Stimulated activated CD4-positive, alpha-beta T cell treated with anti-CD3 and anti-CD28 coated beads, Interleukin-12 subunit alpha, Interleukin-12 subunit beta, amount 100 ng/mL, for 4 hours (primary cell): Measurements from ENCODE around the gene SLC24A4.
A peak's percentile ranks its signal among the peaks of the same experiment; 100 is the strongest.

Experiments
- DNase-seq: peaks from one replicate; pipeline ENCODE4 v3.0.0-alpha.2; 2020

SLC24A4 gene

DNA sequence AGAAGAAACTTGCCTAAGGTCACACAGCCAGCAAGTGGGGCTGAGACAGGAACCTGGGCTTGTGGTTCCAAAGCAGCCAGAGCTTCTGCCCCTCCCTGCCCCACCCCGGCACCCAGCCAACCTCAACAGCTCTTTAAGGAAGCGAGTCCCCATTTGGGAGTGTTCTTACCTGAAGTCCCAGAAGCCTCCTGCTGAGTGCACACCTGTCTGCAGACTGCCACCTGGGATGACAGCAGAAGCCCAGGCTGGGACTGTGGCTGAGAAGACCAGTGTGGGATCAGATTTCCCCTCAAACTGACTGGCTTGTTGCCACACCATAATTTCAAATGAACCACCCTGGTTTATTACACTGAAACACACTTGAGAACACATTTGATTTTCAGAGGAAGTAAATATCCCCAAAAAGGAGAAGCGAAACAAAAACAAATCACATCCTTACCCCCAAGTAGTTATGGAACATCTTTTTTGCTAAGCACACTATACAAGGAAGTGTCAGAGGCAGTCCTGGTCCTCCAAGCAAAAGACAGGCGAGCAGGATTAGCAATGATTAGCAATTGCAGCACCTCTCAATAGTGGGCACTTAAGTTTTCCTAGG lies 184.3 kb downstream of the SLC24A4 start:
- no peak for DNase-seq

DNA sequence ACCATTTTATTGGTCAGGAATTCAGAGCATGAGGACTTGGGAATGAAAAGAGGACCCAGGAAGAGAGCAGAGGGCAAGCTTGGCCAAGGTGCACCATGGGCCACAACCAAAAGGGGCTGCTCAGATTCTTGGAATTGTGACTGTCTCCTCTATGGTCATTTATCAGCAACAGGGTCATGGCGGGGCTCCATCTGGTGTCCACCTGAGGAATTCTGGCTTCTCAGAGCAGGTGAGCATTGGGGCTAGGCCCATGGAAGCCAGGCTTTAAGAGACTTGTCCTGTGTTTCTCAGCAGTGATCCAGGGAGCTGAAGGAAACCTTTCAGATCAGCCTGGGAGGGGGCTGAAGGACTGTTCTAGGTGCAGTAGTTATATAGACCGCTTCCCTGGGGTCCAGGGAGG lies 188.0 kb downstream of the SLC24A4 start:
- DNase-seq, result no peak

GRCh38 chr14:92511453-92512238 lies 188.7 kb downstream of the SLC24A4 start:
- no peak for DNase-seq

DNA sequence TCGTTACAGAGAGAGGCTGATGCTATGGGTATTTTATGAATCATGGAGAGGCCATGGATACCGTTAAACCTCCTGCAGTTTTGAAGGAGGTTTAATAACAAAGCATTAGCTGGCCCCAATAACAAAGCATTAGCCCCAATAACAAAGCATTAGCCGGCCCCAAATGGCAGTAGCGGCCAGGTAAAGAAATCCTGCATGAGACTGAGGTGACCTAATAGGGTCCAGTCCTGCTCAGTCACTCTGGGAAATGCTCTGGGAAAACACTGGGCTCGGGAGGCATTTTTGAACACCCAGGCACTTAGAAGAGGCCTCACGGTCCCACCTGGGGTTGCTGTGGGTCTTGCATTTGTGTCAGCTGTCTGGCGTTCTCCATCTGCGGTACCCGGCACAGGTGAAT lies 189.8 kb downstream of the SLC24A4 start:
- DNase-seq, result no peak

DNA sequence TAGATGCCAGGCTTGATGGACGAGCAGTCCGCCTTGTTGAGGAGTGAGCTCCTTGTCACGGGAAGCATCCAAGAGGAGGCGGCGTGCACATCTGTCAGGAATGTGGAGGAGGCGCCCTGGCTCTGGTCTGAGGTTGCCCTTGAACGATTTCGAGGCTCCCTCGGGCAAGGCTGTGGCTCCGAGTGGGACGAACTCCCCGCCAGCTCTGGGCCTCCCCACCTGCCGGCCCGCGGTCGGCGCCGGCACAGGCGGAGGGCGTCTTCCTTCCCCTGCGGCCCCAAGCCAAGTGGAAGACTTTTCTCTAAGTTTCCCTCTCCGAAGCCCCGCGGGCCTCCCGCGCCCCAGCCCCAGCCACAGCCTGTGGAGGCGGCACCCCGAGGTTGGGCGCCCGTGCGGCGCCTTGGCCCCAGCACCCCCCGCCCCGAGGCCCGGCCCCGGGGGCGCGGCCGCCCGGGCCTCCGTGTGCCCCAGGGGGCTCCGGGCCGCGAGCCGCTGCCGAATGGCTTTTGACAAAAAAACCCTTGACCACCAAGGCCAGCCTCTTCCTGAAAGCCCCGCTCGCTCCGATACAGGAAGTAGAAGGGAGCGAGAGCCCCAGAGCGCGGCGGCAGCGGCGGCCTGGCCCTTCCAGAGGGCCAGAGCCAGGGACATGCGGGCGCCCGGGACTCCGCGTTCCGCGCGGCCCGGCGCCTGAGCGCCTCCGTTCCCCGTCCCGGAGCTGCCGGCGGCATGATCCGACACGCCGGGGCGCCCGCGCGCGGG lies 190.4 kb downstream of the SLC24A4 start, which contains the start of gene RIN3:
TSS of gene RIN3 (plus strand) at position 578 of the 762 bp plus-strand sequence. CDS start at position 730, 152 bp downstream.
- DNase-seq, result peak; percentile 30

DNA sequence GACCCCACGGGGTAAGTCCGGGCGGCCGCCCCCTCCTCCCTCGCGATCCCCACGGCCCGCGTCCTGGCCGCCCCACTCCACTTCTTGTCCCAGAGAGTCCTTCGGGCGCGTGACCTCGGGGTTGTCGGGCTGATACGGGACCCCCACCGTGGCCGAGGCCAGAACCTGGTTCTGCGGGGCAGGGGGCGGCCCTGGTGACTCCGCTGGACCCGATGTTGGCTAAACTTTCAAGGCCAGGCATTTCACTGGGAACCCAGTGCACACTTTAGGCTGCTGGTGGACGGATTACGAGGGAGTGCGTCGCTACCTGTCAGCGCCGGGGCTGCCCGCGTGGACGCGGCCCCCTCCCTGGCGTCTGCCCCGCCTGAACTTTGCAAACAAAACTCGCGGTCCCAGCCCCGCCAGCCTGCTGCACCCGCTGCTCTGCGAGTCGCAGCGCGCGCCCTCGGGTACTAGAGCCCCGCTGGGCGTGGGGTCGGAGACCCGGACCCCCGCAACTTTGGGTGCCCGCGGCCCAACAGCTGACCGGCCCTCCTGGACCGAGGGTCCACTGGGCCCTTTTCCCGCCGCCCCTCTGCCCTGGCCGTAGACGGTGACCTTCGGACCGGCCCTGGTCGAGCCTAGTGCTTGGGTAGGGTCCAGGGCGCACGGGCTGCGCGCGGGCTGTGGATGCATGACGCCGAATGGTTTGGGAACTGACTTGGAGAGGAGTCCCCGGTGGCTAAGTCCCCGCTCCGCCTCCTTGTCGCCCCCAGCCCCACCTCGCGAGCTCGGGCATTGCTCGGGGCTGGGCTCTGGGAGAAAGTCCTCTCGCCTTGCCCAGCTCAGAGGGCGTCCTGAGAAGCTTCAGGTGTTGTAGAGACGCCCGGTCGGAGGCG lies 191.2 kb downstream of the SLC24A4 start:
- DNase-seq, result peak; percentile 33

DNA sequence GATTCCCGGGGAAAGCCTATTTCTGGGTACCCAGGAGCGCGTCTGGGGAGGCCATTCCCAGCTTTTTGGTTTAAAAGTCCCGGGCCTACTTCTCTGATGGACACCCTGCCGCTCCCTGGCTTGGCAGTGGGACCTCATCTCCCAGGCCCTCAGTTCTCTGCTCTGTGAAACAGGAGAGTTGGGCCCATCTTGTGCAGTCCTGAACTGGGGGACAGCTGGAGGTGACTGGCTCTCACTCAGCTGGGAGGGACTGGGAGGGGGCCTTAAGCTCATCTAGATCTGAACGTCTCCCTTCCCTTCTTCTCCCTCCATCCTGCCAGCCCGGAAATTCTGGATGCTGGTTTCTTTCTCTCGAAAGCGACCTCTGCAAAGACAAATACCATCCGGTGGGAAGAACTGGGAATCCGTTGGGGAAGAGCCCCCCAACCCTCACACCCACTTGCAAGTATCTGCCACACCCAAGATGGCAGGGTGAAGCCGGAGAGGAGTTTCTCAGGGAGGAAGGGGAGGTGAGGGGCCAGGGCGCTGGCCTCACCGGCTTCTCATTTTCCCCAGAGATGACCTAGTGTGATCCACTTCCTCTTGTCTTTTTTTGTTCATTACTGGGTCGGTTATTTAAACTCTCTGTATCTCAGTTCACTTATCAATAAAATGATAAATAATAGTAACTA lies 192.0 kb downstream of the SLC24A4 start:
- DNase-seq, result no peak

DNA sequence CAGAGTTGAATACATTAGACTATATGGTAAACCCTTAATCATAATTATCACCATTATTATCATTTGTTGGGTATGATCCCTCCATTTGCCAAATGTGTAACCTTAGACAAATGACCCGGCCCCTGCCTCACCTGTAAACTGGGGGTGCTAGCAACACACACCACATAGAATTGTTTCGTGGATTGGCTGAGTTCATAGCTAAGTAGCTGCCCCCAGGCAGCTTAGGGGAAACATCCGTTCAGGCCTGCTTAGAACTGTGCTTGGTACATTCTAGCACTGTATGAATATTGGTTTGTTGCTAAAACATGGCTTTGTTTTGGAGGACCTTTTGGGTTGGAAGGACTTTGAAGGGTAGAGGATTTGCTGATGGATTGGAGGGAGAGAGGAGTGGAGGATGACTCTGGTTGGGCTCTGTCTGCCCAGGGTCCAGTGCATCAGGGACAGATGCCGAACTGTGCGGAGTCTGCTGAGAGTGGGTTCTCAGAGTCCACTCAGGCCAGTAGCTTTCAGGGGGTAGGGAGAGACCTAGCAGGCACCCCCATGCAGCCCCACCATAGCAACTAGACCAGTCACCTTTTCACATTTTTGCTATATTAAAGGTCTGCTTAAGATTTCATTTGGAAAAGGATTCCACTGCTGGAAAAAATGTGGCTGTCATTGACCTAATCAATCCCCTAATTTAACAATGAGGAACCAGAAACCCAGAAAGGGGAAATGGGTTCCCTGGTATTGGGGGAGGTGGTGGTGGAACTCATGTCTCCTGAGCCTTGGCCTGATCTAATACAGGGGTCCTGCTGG lies 192.8 kb downstream of the SLC24A4 start:
- DNase-seq, result no peak

DNA sequence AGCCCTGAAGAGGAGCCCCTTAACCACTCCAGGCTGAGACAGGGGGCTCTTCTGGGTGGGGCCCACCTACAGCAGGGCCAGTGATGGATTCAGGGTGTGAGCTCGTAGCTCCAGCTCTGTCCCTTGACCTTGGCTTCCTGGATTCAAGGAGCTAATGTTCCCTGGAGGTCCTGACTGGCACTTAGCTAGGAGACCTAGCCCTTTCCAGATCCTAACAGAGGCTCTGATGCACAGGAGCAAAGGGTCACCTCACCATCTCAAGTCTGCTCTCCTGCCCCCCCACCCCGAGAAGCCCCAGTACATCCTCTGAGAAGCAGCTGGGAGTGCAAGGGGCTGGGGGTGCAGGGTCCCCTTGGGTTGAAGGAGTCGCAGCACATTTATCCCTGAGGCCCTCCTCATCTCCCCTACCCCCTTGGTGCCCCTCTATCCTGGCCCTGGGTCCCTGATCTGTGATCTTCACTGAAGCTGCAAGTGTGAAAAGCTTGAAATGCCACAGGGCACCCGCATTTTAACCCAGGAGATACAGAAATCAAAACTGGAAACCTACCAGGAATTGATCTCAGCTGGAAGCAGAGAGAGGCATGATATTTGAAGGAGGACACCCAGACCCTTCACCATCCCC lies 193.5 kb downstream of the SLC24A4 start:
- no peak for DNase-seq

DNA sequence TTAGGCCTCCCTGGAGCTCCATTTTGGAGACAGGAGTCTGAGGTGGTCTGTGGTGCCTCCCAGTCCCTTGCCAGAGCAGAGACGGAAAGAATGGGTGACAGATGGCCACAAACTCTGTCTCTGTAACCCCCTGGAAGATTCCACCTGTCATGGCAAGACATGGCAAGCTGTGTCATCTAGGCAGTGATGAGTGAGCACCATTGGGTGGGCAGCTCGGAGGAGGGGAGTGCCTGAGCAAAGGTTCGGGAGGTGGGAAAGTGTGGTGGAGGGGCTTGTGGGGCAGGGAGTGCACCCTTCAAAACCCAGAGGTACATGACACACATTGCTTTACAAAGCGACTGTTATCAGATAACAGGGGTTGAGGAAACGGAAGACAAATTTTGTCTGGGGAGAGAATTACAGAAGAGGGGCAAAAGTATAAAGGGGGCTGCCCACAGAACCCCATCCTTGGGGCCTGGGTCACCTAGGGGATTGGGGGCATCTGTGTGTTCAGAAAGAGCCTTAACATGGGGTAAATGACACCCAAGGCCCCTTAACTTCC lies 194.1 kb downstream of the SLC24A4 start:
- DNase-seq, result no peak

GRCh38 chr14:92517761-92518160 lies 194.8 kb downstream of the SLC24A4 start:
- DNase-seq, result no peak

DNA sequence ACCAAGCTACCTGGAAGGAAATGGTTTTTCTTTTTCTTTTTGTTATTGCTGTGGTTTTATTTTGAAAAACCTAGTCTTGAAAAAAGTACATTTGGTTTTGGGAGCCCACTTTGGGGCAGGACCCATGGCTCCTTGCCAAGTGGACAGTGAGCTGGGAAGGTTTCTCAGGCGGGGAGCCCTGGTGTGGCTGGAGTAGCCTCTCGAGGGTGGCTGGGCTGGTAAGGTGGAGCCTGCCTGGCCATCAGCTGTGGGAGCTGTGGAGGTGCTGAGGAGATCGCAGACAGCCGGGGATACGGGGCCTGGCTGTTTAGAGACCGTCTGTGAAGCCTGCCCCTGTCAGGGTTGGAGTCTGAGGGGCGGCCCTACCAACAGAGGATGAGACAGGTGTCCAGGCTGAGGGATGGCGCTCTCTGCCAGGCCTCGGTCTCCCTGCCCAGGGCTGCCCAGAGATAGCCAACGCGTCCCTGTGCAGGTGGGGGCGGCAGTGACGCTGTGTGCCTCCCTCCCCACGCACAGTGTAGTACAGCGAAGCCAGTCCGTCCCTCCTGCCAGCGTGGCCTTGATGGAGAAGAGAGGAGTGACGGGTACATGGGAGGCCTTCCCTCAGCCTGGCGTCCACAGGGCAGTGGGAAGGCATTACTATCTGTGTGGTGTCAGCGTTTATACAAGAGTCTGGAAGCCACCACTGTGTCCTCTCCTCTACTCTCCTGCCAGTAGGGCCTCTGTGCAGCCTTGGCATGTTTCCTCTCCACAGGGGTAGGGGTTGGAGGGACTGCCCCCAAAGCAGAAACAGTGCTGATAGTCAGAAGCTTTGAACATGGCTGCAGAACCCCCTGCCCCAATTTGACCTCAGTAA lies 196.5 kb downstream of the SLC24A4 start:
- no peak for DNase-seq

DNA sequence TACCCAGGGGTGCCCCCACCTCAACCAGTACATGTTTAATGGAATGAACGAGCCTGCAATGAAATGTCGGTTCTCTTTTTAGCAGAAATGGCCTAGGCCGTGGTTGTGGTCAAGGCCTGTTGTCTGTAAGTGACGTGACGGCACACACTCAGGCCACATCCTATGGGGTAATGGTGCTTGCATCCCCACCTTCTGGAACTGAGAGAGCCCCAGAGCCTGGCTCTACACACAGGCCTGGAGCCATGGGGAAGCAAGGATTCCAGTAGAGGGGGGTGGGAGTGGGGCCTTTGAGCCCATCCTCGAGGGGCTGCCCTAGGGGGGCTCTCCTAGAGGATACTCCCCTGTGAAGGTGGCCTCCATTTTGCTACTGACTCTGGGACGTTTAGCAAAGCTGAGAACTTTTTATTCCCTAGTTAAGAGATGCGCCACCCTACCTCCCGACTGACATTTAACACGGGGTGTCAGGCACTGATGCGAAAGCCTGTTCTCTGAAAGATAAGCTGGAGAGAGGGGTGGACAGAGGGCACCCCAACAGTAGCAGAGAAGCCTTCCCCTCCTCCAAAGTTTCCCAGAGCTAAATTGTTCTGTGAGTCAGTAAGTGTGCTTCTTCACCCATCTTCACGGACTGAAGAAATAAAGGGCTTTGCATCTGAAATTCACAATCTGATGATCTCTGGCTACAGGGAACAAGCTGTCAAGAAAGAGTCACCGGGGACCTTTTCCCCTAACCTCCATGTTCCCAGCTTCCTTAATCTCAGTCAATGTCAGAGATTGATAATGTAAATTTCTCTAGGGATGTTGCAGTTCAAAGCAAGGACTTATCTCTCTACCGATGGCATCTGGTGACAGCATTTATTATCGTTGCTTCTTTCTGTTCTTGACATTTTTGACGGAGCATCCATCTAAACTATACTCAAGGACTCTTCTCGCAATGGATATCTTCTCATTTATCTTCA lies 197.4 kb downstream of the SLC24A4 start:
- DNase-seq, result no peak

DNA sequence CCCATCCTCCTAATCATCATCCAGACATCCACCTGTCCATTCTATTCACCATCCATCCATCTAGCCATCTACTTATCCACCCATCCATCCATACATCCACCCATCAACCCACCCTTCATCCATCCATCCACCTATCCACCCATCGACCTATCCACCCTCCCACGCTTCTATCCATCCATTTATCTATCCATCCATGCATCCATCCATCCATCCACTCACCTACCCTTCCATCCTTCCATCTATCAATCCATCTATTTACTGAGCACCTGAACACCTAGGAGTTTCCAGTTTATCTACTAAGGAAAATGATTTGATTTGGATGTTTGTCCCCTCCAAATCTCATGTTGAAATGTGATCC lies 198.1 kb downstream of the SLC24A4 start:
- no peak for DNase-seq

GRCh38 chr14:92523752-92524151 lies 200.8 kb downstream of the SLC24A4 start:
- no peak for DNase-seq

DNA sequence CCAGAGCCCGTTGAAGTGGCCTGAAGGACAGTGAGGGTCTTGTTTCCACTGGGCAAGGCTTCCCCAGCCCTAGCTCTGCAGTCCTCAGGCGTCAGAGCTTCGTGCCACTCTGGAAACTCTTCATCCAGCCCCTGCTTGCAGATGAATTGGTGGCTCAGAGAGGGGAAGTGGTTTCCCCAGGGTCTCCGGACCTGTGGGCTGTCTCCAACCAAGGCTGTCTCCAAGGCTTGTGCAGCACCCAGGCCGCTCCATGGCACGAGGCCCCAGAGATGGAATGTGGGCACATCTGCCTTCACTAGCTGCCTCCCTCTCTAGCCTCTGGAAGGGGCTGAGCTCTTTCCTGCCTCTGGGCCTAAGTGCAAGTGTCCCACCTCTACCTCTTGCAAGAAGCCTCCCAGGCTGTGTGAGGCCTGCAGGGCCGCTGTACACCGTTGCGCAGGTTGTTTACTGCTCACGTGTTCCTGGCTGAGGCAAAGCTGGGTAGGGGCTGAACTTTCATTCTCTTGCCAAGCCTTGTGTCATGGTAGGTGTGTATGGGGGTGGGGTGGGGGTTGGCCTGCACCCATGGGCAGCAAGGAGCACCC lies 201.7 kb downstream of the SLC24A4 start:
- no peak for DNase-seq

- DNase-seq, result no peak
Measured at GRCh38 chr14:92525322-92526095, 202.5 kb downstream of the SLC24A4 start.
